ENCODE results near the gene PPP1R7.

- TF ChIP-seq SETDB1 (IDR thresholded peaks at IDR 0.05; ENCODE audit: insufficient read length, low read length): no peak
- TF ChIP-seq CTCF (tag by site-specific recombination; IDR thresholded peaks at IDR 0.05): peak; percentile 58
- TF ChIP-seq YY1 (tag by site-specific recombination; IDR thresholded peaks at IDR 0.05): peak; percentile 79
- TF ChIP-seq ZNF114 (tag by site-specific recombination; IDR thresholded peaks at IDR 0.05): no peak
- TF ChIP-seq ZNF549 (tag by site-specific recombination; IDR thresholded peaks at IDR 0.05): no peak
- peak; percentile 50; the same call in 1 of the 2 replicates for TF ChIP-seq ZNF843 (tag by site-specific recombination; IDR thresholded peaks at IDR 0.05)
- peak; percentile 64; the same call in 1 of the 2 replicates for TF ChIP-seq ELK4 (IDR thresholded peaks at IDR 0.05; ENCODE audit: borderline replicate concordance, low read depth, low read length)
- peak; percentile 85; the same call in 1 of the 2 replicates for TF ChIP-seq ZBTB7A (tag by site-specific recombination; IDR thresholded peaks at IDR 0.05; ENCODE audit: low read depth)
- TF ChIP-seq ZNF792 (tag by site-specific recombination; IDR thresholded peaks at IDR 0.05): 0 out of 2 replicates have a peak, but pooled peaks have one; percentile 24
- 0 out of 2 replicates have a peak, but pooled peaks have one; percentile 44 for TF ChIP-seq KLF7 (tag by site-specific recombination; IDR thresholded peaks at IDR 0.05; ENCODE audit: borderline replicate concordance)
- 0 out of 2 replicates have a peak, but pooled peaks have one; percentile 50 for TF ChIP-seq GLI4 (tag by site-specific recombination; IDR thresholded peaks at IDR 0.05)
Measured at GRCh38 chr2:241149925-241150659, at the start of gene PPP1R7.
